HPDE6-E6E7 (cell line): ENCODE results near the gene TAF10.

ENCODE experiments used
- DNase-seq: peaks from one replicate; pipeline ENCODE4 v3.0.0; 2011; ENCODE audit warnings: missing footprints; ENCODE audit errors: extremely low spot score

TAF10 gene

GRCh38 chr11:6625156-6625831 is 13.3 kb upstream of the TAF10 start:
- DNase-seq = no peak

GRCh38 chr11:6623391-6624363 is 11.7 kb upstream of the TAF10 start:
- no peak for DNase-seq

GRCh38 chr11:6622261-6623171 is 10.5 kb upstream of the TAF10 start:
- DNase-seq = no peak

- no peak for DNase-seq
Observed at GRCh38 chr11:6621711-6622211, 9.7 kb upstream of the TAF10 start.

GRCh38 chr11:6620636-6621035 is 8.6 kb upstream of the TAF10 start:
- DNase-seq = no peak

GRCh38 chr11:6619004-6619745 is 7.2 kb upstream of the TAF10 start, which contains the start of gene TPP1:
Gene TPP1 (minus strand): TSS chr11:6619422. CDS start chr11:6619400, 22 bp downstream.
- DNase-seq = peak; percentile 97

- no peak for DNase-seq
Observed at GRCh38 chr11:6618117-6619003, 6.3 kb upstream of the TAF10 start.

- DNase-seq = no peak
Observed at GRCh38 chr11:6617315-6617781, 5.3 kb upstream of the TAF10 start.

GRCh38 chr11:6616596-6617250 is 4.7 kb upstream of the TAF10 start:
- no peak for DNase-seq

- no peak for DNase-seq
Observed at GRCh38 chr11:6615882-6616585, 4.0 kb upstream of the TAF10 start.

GRCh38 chr11:6615046-6615445 is 3.0 kb upstream of the TAF10 start:
- DNase-seq = no peak

- DNase-seq = no peak
Observed at GRCh38 chr11:6614446-6614845, 2.4 kb upstream of the TAF10 start.

- DNase-seq = no peak
Observed at GRCh38 chr11:6613496-6613895, 1.5 kb upstream of the TAF10 start.

- DNase-seq = no peak
Observed at GRCh38 chr11:6611963-6612212, 128 bp downstream of the TAF10 start.

GRCh38 chr11:6611092-6611962 is 689 bp downstream of the TAF10 start:
- no peak for DNase-seq

GRCh38 chr11:6610591-6610990 is 1.4 kb downstream of the TAF10 start:
- DNase-seq = no peak

- no peak for DNase-seq
Observed at GRCh38 chr11:6609502-6610015, 2.5 kb downstream of the TAF10 start.
